Muscle layer of duodenum (tissue), 2 donors: Measurements from ENCODE around the gene ASPRV1.
"Not testable (repeated sequence)": the region's sequence is repeated elsewhere in the genome, so short reads cannot be mapped to it uniquely, and the experiment has no call there.

ENCODE experiments used
- H3K27ac ChIP-seq: one replicate; pipeline ENCODE4 v1.7.0; 2013; ENCODE audit warnings: mild to moderate bottlenecking, low read length
- H3K27me3 ChIP-seq: one replicate; pipeline ENCODE4 v1.7.0; 2013; ENCODE audit warnings: low read depth, mild to moderate bottlenecking, control low read depth, low read length
- H3K36me3 ChIP-seq, 2 donors: one replicate each; pipeline ENCODE4 v1.7.0; 2013; ENCODE audit warnings: low read length in 2 of 2, control low read depth in 1 of 2, mild to moderate bottlenecking in 1 of 2; ENCODE audit not compliant: insufficient read depth in 2 of 2, control insufficient read depth in 1 of 2
- H3K4me1 ChIP-seq, 2 donors: one replicate each; pipeline ENCODE4 v1.7.0; 2013; ENCODE audit warnings: low read length in 2 of 2, mild to moderate bottlenecking in 2 of 2, control low read depth in 1 of 2, moderate library complexity in 1 of 2; ENCODE audit not compliant: insufficient read depth in 2 of 2, control insufficient read depth in 1 of 2
- H3K4me3 ChIP-seq, 2 donors: one replicate each; pipeline ENCODE4 v1.7.0; 2013; ENCODE audit warnings: low read length in 2 of 2, low read depth in 1 of 2, mild to moderate bottlenecking in 1 of 2
- H3K9me3 ChIP-seq, 2 donors: one replicate each; pipeline ENCODE4 v1.7.0; 2013; ENCODE audit warnings: low read length in 2 of 2, control low read depth in 1 of 2, mild to moderate bottlenecking in 1 of 2; ENCODE audit not compliant: control insufficient read depth in 1 of 2
- donor health status: healthy.

The ASPRV1 gene

GRCh38 chr2:69961496-69961895 lies at the start of gene ASPRV1:
Gene ASPRV1 (minus strand): TSS chr2:69961631. CDS start chr2:69961436, 195 bp downstream.
- H3K36me3 ChIP-seq: no peaks in the 10 kb centered on the region
- H3K27ac ChIP-seq: no peak within 1 kb of the TSS
- H3K9me3 ChIP-seq: no peaks in the 10 kb centered on the region
- H3K4me3 ChIP-seq: no peak within 1 kb of the TSS
- no peaks in the 10 kb centered on the region for H3K27me3 ChIP-seq
- no peaks in the 10 kb centered on the region for H3K4me1 ChIP-seq

GRCh38 chr2:70010576-70011111 lies 49.2 kb upstream of the ASPRV1 start:
- H3K27ac ChIP-seq: peak overlapping the region; percentile 74
- H3K36me3 ChIP-seq: peaks cover 0 to 4% of the 10 kb centered on the region in 2 donors
- H3K9me3 ChIP-seq: no peaks in the 10 kb centered on the region
- H3K4me1 ChIP-seq: no peaks in the 10 kb centered on the region
- H3K27me3 ChIP-seq: no peaks in the 10 kb centered on the region
- H3K4me3 ChIP-seq: no peak overlapping the region

- H3K27ac ChIP-seq: peak overlapping the region; percentile 74
- no peaks in the 10 kb centered on the region for H3K27me3 ChIP-seq
- no peaks in the 10 kb centered on the region for H3K4me1 ChIP-seq
- H3K4me3 ChIP-seq: no peak overlapping the region
- H3K36me3 ChIP-seq: no peaks in the 10 kb centered on the region
- no peaks in the 10 kb centered on the region for H3K9me3 ChIP-seq
Observed at GRCh38 chr2:70009762-70010575, 48.5 kb upstream of the ASPRV1 start.

GRCh38 chr2:70008290-70008689 lies 46.9 kb upstream of the ASPRV1 start:
- no peaks in the 10 kb centered on the region for H3K27me3 ChIP-seq
- H3K4me3 ChIP-seq: no peak overlapping the region
- H3K27ac ChIP-seq: no peak overlapping the region
- H3K9me3 ChIP-seq: no peaks in the 10 kb centered on the region
- no peaks in the 10 kb centered on the region for H3K36me3 ChIP-seq
- no peaks in the 10 kb centered on the region for H3K4me1 ChIP-seq

GRCh38 chr2:70007151-70007550 lies 45.7 kb upstream of the ASPRV1 start:
- Histone ChIP-seq H3K4me3 (no peak overlapping the region), H3K27me3 (no peaks in the 10 kb centered on the region), H3K27ac (no peak overlapping the region), H3K4me1 (no peaks in the 10 kb centered on the region), H3K9me3 (no peaks in the 10 kb centered on the region), H3K36me3 (no peaks in the 10 kb centered on the region)

- Histone ChIP-seq H3K27ac (no peak overlapping the region), H3K4me1 (no peaks in the 10 kb centered on the region), H3K4me3 (no peak overlapping the region), H3K36me3 (no peaks in the 10 kb centered on the region), H3K9me3 (no peaks in the 10 kb centered on the region), H3K27me3 (no peaks in the 10 kb centered on the region)
Observed at GRCh38 chr2:70006447-70006784, 45.0 kb upstream of the ASPRV1 start.

GRCh38 chr2:70005752-70006446 lies 44.5 kb upstream of the ASPRV1 start:
- Histone ChIP-seq H3K27ac (no peak overlapping the region), H3K27me3 (no peaks in the 10 kb centered on the region), H3K9me3 (no peaks in the 10 kb centered on the region), H3K4me3 (no peak overlapping the region), H3K36me3 (no peaks in the 10 kb centered on the region), H3K4me1 (no peaks in the 10 kb centered on the region)

GRCh38 chr2:70005216-70005615 lies 43.8 kb upstream of the ASPRV1 start:
- Histone ChIP-seq H3K4me1 (no peaks in the 10 kb centered on the region), H3K9me3 (no peaks in the 10 kb centered on the region), H3K36me3 (no peaks in the 10 kb centered on the region), H3K27me3 (no peaks in the 10 kb centered on the region), H3K4me3 (no peak overlapping the region), H3K27ac (no peak overlapping the region)

GRCh38 chr2:70003093-70003830 lies 41.8 kb upstream of the ASPRV1 start:
- no peak overlapping the region for H3K4me3 ChIP-seq
- no peak overlapping the region for H3K27ac ChIP-seq
- no peaks in the 10 kb centered on the region for H3K4me1 ChIP-seq
- no peaks in the 10 kb centered on the region for H3K36me3 ChIP-seq
- no peaks in the 10 kb centered on the region for H3K27me3 ChIP-seq
- H3K9me3 ChIP-seq: no peaks in the 10 kb centered on the region

- no peaks in the 10 kb centered on the region for H3K4me1 ChIP-seq
- H3K36me3 ChIP-seq: no peaks in the 10 kb centered on the region
- H3K27ac ChIP-seq: no peak overlapping the region
- no peak overlapping the region for H3K4me3 ChIP-seq
- no peaks in the 10 kb centered on the region for H3K27me3 ChIP-seq
- H3K9me3 ChIP-seq: no peaks in the 10 kb centered on the region
Observed at GRCh38 chr2:70002241-70002899, 40.9 kb upstream of the ASPRV1 start.

GRCh38 chr2:70000529-70000928 lies 39.1 kb upstream of the ASPRV1 start:
- not testable (repeated sequence) for H3K9me3 ChIP-seq, H3K36me3 ChIP-seq, H3K4me1 ChIP-seq, H3K27me3 ChIP-seq, H3K27ac ChIP-seq, H3K4me3 ChIP-seq
